OCI-LY7 (cell line): Measurements from ENCODE around the gene DENND2D.

Source experiments
- EZH2phosphoT487 ChIP-seq: fragments of 200-600 bp; sonication (generic); IDR thresholded peaks from 2 replicates; pipeline ENCODE4 v1.6.1; 2018; ENCODE audit warnings: low read depth, borderline replicate concordance, mild to moderate bottlenecking, mixed run types, antibody characterized with exemption, low read length, moderate library complexity, mixed read lengths
- TF ChIP-seq, protein P1 (sequence below): fragments of 200-600 bp; sonication (generic); conservative IDR thresholded peaks from 2 replicates; pipeline ENCODE4 v1.5.1; 2014; ENCODE audit warnings: mild to moderate bottlenecking, antibody characterized with exemption, low read length, moderate library complexity, mixed read lengths

DNA sequence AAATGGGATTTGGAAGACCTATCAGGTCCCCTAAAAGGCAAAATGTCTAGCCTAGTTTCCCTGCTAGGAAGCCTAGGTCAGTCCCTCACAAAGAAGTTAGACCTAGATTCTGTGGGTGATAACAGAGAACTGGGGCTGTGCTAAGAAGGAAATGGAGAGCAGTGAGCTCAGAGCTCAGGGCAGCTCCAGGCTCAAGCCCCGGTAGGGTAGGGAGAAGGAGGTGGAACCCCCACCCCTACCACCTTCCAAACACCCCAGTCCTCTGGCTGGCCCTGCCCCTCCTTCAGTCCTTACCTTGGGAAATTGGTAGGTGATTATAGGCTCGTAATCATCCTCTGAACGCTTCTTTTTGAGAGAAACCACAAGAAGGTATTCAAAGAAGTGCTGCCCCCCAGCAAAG lies 1.1 kb downstream of the DENND2D start:
- TF ChIP-seq, protein P1, sequence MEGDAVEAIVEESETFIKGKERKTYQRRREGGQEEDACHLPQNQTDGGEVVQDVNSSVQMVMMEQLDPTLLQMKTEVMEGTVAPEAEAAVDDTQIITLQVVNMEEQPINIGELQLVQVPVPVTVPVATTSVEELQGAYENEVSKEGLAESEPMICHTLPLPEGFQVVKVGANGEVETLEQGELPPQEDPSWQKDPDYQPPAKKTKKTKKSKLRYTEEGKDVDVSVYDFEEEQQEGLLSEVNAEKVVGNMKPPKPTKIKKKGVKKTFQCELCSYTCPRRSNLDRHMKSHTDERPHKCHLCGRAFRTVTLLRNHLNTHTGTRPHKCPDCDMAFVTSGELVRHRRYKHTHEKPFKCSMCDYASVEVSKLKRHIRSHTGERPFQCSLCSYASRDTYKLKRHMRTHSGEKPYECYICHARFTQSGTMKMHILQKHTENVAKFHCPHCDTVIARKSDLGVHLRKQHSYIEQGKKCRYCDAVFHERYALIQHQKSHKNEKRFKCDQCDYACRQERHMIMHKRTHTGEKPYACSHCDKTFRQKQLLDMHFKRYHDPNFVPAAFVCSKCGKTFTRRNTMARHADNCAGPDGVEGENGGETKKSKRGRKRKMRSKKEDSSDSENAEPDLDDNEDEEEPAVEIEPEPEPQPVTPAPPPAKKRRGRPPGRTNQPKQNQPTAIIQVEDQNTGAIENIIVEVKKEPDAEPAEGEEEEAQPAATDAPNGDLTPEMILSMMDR: no peak
- TF ChIP-seq EZH2phosphoT487: no peak
